AG09319 (cell line): Measurements from ENCODE around the gene KLHL29.

Source experiments
- DNase-seq: peaks from one replicate; pipeline ENCODE4 v3.0.0-alpha.2; 2010; ENCODE audit warnings: low read depth; ENCODE audit errors: extremely low read depth
- CTCF ChIP-seq: IDR thresholded peaks from 2 replicates; pipeline ENCODE4 v1.5.1; 2011; ENCODE audit warnings: low read depth, mild to moderate bottlenecking, inconsistent platforms, low read length, moderate library complexity

Gene KLHL29

GRCh38 chr2:23502096-23502495 lies 117.1 kb downstream of the KLHL29 start:
- DNase-seq, result no peak
- TF ChIP-seq CTCF, result no peak

- TF ChIP-seq CTCF, result no peak
- DNase-seq, result no peak
Observed at GRCh38 chr2:23503097-23503496, 118.1 kb downstream of the KLHL29 start.

- no peak for DNase-seq
- TF ChIP-seq CTCF, result no peak
Observed at GRCh38 chr2:23503682-23504081, 118.7 kb downstream of the KLHL29 start.

GRCh38 chr2:23504591-23504990 lies 119.6 kb downstream of the KLHL29 start:
- no peak for DNase-seq
- TF ChIP-seq CTCF, result no peak

GRCh38 chr2:23505218-23505983 lies 120.4 kb downstream of the KLHL29 start:
- TF ChIP-seq CTCF, result no peak
- DNase-seq, result no peak

GRCh38 chr2:23505984-23506380 lies 121.0 kb downstream of the KLHL29 start:
- TF ChIP-seq CTCF, result no peak
- DNase-seq, result peak; percentile 44

- no peak for DNase-seq
Observed at GRCh38 chr2:23506531-23507266, 121.7 kb downstream of the KLHL29 start.

More at GRCh38 chr2:23506531-23507266, 121.7 kb downstream of the KLHL29 start:
- TF ChIP-seq CTCF, result no peak
